K562 (cell line): ENCODE results near the gene CAB39. TPM values are rescaled to one million over a fixed set of nuclear protein-coding genes. Genes with fewer than 3 reads are reported as not detected.

Experiments
- ATAC-seq: fragments of 200-7000 bp; cut with Tn5 transposase; 3 replicates; pipeline ENCODE4 v1.9.1; 2020; ENCODE audit warnings: moderate library complexity
- BruUV-seq: library from RNA; stranded (reverse); fragments of 400-500 nt; replicated peaks from 2 replicates; lab custom pipeline; 2021; lab: Mats Ljungman, UMichigan
- CTCF ChIA-PET: fragments of 300-600 bp; formaldehyde crosslinking; extraction: SDS; loops from one replicate; lab custom pipeline; 2021; ENCODE audit warnings: low intra/inter-chr PET ratio; lab: Yijun Ruan, JAX
- POLR2A ChIA-PET: fragments of 300-600, 350-650 bp; sonication (Branson Sonifier 250); formaldehyde crosslinking; extraction: SDS; loops from one replicate; lab custom pipeline; 2021; ENCODE audit warnings: antibody characterized with exemption, inconsistent platforms; lab: Yijun Ruan, JAX
- DNase-seq, 4 experiments: peaks; one replicate each; pipeline versions ENCODE4 v3.0.0 to v3.0.0-alpha.2; 2011 to 2018; ENCODE audit warnings: low spot score in 3 of 4, mixed read lengths in 3 of 4; ENCODE audit errors: extremely low read depth in 1 of 4
- FAIRE-seq: peaks from 2 replicates; lab custom pipeline; 2011; peaks lifted over from hg19 to GRCh38; lab: Jason Lieb, UNC
- H2AFZ ChIP-seq: 2 replicates; pipeline ENCODE4 v1.6.0; 2011; ENCODE audit warnings: low read depth, low read length, control low read depth, inconsistent platforms
- H3K27ac ChIP-seq: fragments of 200-600 bp; 3 replicates; pipeline ENCODE4 v1.8.0; 2011; ENCODE audit warnings: low read depth, mild to moderate bottlenecking, control low read depth, inconsistent platforms, low read length, moderate library complexity, mixed read lengths; ENCODE audit errors: extremely low read depth
- H3K27me3 ChIP-seq, 2 experiments: fragments of 300-600 bp in 1 of 2; 2 replicates in 1 of 2; 3 replicates in 1 of 2; pipeline versions ENCODE4 v1.6.0 to v1.8.0; 2011; ENCODE audit warnings: inconsistent platforms in 2 of 2, low read length in 2 of 2, mild to moderate bottlenecking in 1 of 2, mixed read lengths in 1 of 2, moderate library complexity in 1 of 2; ENCODE audit not compliant: control insufficient read depth in 2 of 2, insufficient read depth in 2 of 2
- H3K36me3 ChIP-seq: fragments of 300-600 bp; 3 replicates; pipeline ENCODE4 v1.8.0; 2011; ENCODE audit warnings: mild to moderate bottlenecking, low read length, inconsistent platforms; ENCODE audit not compliant: control insufficient read depth, insufficient read depth
- H3K4me1 ChIP-seq, 2 experiments: fragments of 200-600 bp in 1 of 2; replicated peaks in 1 of 2; 2 replicates in 1 of 2; 3 replicates in 1 of 2; pipeline versions ENCODE4 v1.5.1 to v1.8.0; 2011; ENCODE audit warnings: inconsistent platforms in 2 of 2, low read length in 2 of 2, mild to moderate bottlenecking in 1 of 2, mixed read lengths in 1 of 2, moderate library complexity in 1 of 2; ENCODE audit not compliant: control insufficient read depth in 2 of 2, insufficient read depth in 2 of 2
- H3K4me2 ChIP-seq: 2 replicates; pipeline ENCODE4 v1.6.1; 2011; ENCODE audit warnings: low read length, control low read depth, inconsistent platforms, mixed read lengths; ENCODE audit not compliant: insufficient read depth
- H3K4me3 ChIP-seq: fragments of 200-600 bp; sonication (generic), shearing (Covaris generic); 2 replicates; pipeline ENCODE4 v1.5.1; 2016; ENCODE audit warnings: control low read depth, inconsistent platforms
- H3K79me2 ChIP-seq: fragments of 200-600 bp; 3 replicates; pipeline ENCODE4 v1.8.0; 2011; ENCODE audit warnings: low read length, inconsistent platforms; ENCODE audit not compliant: control insufficient read depth, insufficient read depth
- H3K9ac ChIP-seq, 2 experiments: 2 replicates each; pipeline versions ENCODE4 v1.6.0 to v1.6.1; 2011; ENCODE audit warnings: low read depth in 2 of 2, low read length in 2 of 2, control low read depth in 1 of 2, inconsistent platforms in 1 of 2, mild to moderate bottlenecking in 1 of 2, mixed read lengths in 1 of 2; ENCODE audit not compliant: insufficient read depth in 1 of 2
- H3K9me1 ChIP-seq: one replicate; pipeline ENCODE4 v1.6.0; 2011; ENCODE audit warnings: inconsistent platforms, mild to moderate bottlenecking, low read length, moderate library complexity; ENCODE audit not compliant: control insufficient read depth, insufficient read depth
- H3K9me3 ChIP-seq: replicated peaks from 2 replicates; pipeline ENCODE4 v1.5.1; 2011; ENCODE audit warnings: low read depth, low read length, inconsistent platforms; ENCODE audit not compliant: control insufficient read depth, insufficient read depth
- H4K20me1 ChIP-seq: replicated peaks from 2 replicates; pipeline ENCODE4 v1.6.1; 2011; ENCODE audit warnings: low read length, inconsistent platforms, mixed read lengths; ENCODE audit not compliant: control insufficient read depth, insufficient read depth
- SRSF7 ChIP-seq: fragments of 200-400 bp; formaldehyde crosslinking; optimal IDR thresholded peaks from 2 replicates; pipeline ENCODE3; 2017; ENCODE audit warnings: mild to moderate bottlenecking, low read depth, low read length
- YY1 ChIP-seq, 3 experiments: IDR thresholded peaks; 2 replicates each; pipeline ENCODE4 v1.6.1; 2011; ENCODE audit warnings: low read length in 2 of 3, mild to moderate bottlenecking in 2 of 3, moderate library complexity in 2 of 3, borderline replicate concordance in 1 of 3, control low read depth in 1 of 3, low read depth in 1 of 3; ENCODE audit not compliant: insufficient read depth in 3 of 3, insufficient replicate concordance in 2 of 3, control insufficient read depth in 1 of 3, insufficient read length in 1 of 3; ENCODE audit errors: extremely low read depth in 1 of 3
- WGBS: fragments of 100-300 bp; shearing (Covaris generic); methylation state at CpG from one replicate; pipeline ENCODE4 v1.1.6; 2016; ENCODE audit warnings: low coverage, mixed read lengths; ENCODE audit not compliant: insufficient coverage; ENCODE audit errors: missing lambda C conversion rate; 5-methylcytosine and 5-hydroxymethylcytosine counted together
- in situ Hi-C: fragments of 300-500 bp; cut with MboI; formaldehyde crosslinking; loops from 4 replicates; pipeline ENCODE4 v1.15.0; 2018; ENCODE audit warnings: inconsistent platforms, mixed read lengths
- intact Hi-C: fragments of 100-400 bp; cut with micrococcal nuclease; formaldehyde crosslinking; loops from 2 replicates; pipeline ENCODE4 v1.14.2; 2022
- polyA plus RNA-seq, 8 experiments: library from polyadenylated mRNA; depleted of rRNA in 4 of 8; stranded (reverse) in 5 of 8; unstranded in 3 of 8; fragments of >200 nt; fragmentation: Nextera tagmentation in 2 of 8; fragmentation: Illumina TruSeq in 1 of 8; extraction: Ambion mirVana in 2 of 8; extraction: Trizol in 1 of 8; gene quantifications; 2 replicates each; pipeline versions ENCODE4 v1.2.1 to v1.2.3, GENCODE V29; 2011 to 2014; ENCODE audit warnings: inconsistent platforms in 1 of 8, missing spikeins in 1 of 8
- total RNA-seq, 7 experiments: library from RNA; depleted of rRNA in 6 of 7; stranded (reverse); fragments of >200 nt in 6 of 7; fragmentation: Illumina TruSeq in 2 of 7; extraction: Trizol in 2 of 7; gene quantifications; 2 replicates each; pipeline versions ENCODE4 v1.2.1 to v1.2.3, GENCODE V29; 2011 to 2021; ENCODE audit warnings: low replicate concordance in 1 of 7
- TF ChIP-seq, protein P1 (sequence below), 2 experiments: fragments of 450-650 bp; IDR thresholded peaks; 2 replicates each; pipeline ENCODE4 v1.6.1; 2016

CAB39 gene
- total and polyA plus RNA-seq, 9 of the 15 experiments (the other 6 are each of a cell fraction or from before 2014, with no cell fraction given) = 27.2 to 94.4 (median 70.1) TPM

DNA sequence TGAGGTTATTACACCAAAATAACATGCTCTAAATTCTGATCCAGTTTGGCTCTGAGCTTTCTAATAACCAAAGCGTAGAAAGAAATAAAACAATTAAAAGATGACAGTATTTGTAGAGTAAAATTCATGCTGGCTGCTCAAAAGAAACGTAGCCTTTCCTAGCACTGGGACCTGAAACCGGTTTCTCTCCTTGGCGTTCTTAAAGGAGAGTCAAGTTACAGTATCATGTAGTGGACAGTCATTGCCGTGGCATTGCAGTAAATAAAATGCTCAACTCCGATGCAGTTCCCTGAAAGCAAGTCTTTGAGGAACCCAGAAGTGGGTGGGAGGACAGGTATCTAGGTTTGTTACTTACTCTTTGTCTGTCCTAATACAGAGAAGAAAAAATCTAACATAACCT, 99.4 kb downstream of the CAB39 start:
- Histone ChIP-seq H3K36me3 (peaks cover 90% of the 10 kb centered on the region), H3K4me2 (no peak overlapping the region), H2AFZ (no peak overlapping the region), H3K4me1 (no peaks in the 10 kb centered on the region), H3K9ac (no peak overlapping the region), H3K27ac (no peak overlapping the region), H4K20me1 (0 out of 2 replicates have a peak, but pooled peaks cover 6% of the 10 kb centered on the region), H3K79me2 (no peaks in the 10 kb centered on the region), H3K9me3 (no peaks in the 10 kb centered on the region), H3K9me1 (no peaks in the 10 kb centered on the region), H3K27me3 (no peaks in the 10 kb centered on the region), H3K4me3 (no peak overlapping the region)
- ATAC-seq (no peak), FAIRE-seq (no peak), DNase-seq (no peak)
- intact Hi-C loops (no loop called here), in situ Hi-C loops (loop anchor here (25.0 kb wide), 1 partner anchor 800 kb away; no protein-coding TSS in a partner anchor)
- no peak for TF ChIP-seq YY1 (IDR thresholded peaks at IDR 0.05; ENCODE audit: borderline replicate concordance in 1 of 3, control insufficient read depth in 1 of 3, extremely low read depth in 1 of 3, insufficient read depth in 3 of 3, insufficient read length in 1 of 3, insufficient replicate concordance in 2 of 3, low read depth in 1 of 3, low read length in 2 of 3)
- no peak for TF ChIP-seq SRSF7
- TF ChIP-seq, protein P1, sequence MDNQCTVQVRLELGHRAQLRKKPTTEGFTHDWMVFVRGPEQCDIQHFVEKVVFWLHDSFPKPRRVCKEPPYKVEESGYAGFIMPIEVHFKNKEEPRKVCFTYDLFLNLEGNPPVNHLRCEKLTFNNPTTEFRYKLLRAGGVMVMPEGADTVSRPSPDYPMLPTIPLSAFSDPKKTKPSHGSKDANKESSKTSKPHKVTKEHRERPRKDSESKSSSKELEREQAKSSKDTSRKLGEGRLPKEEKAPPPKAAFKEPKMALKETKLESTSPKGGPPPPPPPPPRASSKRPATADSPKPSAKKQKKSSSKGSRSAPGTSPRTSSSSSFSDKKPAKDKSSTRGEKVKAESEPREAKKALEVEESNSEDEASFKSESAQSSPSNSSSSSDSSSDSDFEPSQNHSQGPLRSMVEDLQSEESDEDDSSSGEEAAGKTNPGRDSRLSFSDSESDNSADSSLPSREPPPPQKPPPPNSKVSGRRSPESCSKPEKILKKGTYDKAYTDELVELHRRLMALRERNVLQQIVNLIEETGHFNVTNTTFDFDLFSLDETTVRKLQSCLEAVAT (IDR thresholded peaks at IDR 0.05) = no peak
- BruUV-seq = no TSS peak
- POLR2A ChIA-PET = no interaction called here
- WGBS = 95% methylated on average over 5 of the region's 6 CpGs
- CTCF ChIA-PET = no interaction called here
